ENCODE data around the gene PNPLA3.
"Not testable (repeated sequence)": the region's sequence is repeated elsewhere in the genome, so short reads cannot be mapped to it uniquely, and the experiment has no call there.

Gene PNPLA3

DNA sequence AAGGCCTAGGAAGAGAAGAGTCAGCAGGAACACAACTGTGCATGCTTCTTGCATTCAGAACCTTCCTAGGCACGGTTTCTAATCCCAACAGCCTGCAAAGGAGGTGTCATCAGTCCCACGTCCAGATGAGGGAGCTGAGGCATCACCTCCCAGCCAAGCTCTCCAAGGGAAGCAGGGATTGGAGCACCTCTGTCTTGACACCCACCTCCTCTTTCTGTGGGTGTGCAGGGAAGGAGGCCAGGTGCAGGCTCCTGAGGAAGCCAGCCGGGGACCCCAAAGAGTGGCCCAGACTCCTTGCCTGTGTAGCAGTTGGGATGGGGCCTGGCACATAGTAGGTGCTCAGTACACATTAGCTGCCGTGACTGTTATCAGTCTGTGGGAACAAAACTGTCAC, 33.7 kb upstream of the PNPLA3 start:
- no peak for DNase-seq

DNA sequence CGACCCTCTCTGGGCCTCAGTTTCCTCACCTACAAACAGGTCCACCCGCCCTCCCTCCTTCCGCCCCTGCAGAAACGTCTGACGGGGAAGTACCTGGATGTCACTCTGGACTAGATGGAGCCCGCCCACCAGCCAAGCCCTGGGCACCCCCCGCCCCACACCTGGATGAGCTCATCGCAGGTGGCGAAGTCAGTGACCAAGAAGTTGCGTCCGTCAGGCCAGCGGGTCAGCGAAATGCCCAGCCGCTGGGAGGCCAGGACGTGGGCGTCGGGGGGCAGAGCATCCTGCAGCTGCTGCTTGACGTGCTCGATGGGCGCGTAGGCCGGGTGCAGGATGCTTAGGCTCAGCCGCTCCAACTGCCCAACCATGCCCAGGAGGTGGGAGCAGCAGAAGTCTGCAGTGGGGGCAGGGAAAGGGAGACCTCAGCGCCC, 32.7 kb upstream of the PNPLA3 start:
- DNase-seq = no peak

- no peak for DNase-seq
Measured at GRCh38 chr22:43891360-43892182, 32.0 kb upstream of the PNPLA3 start, which contains the start of gene PNPLA5. TSS of gene PNPLA5 (minus strand) at chr22:43892013. CDS start at chr22:43891880, 133 bp downstream.

- DNase-seq = no peak
Measured at GRCh38 chr22:43892183-43892894, 31.3 kb upstream of the PNPLA3 start.

DNA sequence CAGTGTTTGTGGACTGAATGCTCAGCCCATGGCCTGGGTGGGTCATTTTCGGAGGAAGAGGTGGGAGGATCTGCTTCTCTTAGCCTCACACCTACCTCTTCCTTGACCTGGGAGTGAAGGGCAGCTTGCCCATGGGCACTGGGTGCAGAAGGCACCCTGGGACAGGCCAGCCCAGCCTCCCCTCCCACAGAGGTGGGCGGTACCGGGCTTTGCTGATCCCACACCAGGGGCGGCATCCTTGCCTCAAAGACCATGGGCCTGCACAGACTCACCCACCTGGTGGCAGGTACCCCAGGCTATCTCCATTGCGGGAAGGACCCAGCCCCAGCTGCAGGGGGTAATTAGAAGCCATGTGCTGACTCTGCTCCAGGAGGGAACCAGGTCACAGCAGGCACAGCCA, 30.3 kb upstream of the PNPLA3 start:
- DNase-seq = no peak

DNA sequence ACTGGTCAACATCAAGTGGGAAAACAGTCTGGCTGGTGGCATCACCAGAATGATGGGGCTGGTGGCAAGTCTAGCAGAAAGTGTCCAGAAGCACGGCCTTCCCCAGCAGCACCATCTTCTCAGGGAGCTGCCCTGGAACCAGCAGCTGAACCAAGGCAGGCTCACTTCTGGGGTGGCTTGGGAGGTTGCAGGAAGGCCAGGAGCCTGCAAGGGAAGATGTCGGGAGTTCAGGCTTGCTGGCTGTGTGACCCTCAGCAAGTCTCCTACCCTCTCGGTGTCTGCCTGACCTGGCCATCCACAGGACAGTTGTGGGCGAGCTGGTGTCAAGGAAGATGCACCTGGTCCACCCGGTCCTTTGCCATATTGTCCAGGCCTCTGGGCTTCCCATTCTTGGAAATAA, 29.5 kb upstream of the PNPLA3 start:
- no peak for DNase-seq

- no peak for DNase-seq
Measured at GRCh38 chr22:43895986-43896645, 27.5 kb upstream of the PNPLA3 start.

DNA sequence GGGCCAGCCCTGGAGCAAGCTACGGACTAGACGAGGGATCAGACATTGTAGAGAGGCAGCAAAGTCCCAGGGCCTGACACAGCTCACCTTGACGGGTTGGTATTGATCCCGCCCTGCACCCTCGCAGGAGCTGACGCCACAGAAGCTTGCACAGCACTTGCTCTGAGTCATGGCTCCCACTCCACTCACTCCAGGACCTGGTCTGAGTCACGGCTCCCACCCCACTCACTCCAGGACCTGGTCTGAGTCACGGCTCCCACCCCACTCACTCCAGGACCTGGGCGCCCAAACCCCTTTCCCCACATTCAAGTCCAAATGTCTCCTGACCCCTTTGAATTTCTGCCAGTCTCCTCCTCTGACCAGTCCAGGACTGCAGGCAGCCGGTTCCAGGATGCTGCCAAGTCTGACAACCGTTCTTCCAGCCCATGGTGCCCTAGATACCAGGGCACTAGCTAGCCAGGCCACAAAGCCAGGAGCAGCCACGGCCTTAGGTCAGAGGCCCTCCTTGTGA, 25.8 kb upstream of the PNPLA3 start:
- no peak for DNase-seq

- DNase-seq = no peak
Measured at GRCh38 chr22:43900206-43900605, 23.4 kb upstream of the PNPLA3 start.

GRCh38 chr22:43901976-43902643, 21.5 kb upstream of the PNPLA3 start:
- peak; percentile 87 for DNase-seq

DNA sequence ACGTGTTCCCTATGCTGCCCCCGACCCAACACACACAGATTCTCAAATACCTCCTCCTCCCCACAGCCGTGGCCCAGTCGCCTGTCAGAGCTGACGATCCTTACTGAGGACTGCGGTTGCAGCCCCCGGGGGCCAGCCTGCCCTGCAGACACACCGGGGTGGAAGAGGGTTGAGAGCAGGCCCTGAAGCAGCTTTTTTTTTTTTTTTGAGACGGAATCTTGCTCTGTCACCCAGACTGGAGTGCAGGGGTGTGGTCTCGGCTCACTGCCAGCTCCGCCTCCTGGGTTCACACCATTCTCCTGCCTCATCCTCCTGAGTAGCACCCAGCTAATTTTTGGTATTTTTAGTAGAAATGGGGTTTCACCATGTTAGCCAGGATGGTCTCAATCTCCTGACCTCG, 20.6 kb upstream of the PNPLA3 start:
- DNase-seq = not testable (repeated sequence)

- not testable (repeated sequence) for DNase-seq
Measured at GRCh38 chr22:43904412-43904811, 19.2 kb upstream of the PNPLA3 start.

DNA sequence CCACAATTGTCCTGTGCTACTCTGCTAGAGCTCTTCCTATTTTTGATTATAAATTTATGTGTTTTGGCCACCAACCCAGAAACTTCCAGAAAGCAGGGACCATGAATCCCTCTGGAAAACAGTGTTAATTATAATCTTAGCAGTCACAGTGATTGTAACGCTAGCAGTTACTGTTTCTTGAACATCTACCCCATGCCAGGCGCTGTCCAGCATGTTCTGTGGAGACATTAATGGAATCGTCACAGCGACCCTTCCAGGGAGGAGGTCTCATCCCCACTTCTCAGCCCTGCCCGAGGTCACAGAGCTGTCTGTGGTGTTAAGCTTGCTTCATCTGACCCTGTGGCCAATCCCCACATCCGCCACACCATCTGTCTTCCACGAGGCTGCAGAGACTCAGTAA, 17.9 kb upstream of the PNPLA3 start:
- no peak for DNase-seq

- no peak for DNase-seq
Measured at GRCh38 chr22:43909708-43910107, 13.9 kb upstream of the PNPLA3 start.

DNA sequence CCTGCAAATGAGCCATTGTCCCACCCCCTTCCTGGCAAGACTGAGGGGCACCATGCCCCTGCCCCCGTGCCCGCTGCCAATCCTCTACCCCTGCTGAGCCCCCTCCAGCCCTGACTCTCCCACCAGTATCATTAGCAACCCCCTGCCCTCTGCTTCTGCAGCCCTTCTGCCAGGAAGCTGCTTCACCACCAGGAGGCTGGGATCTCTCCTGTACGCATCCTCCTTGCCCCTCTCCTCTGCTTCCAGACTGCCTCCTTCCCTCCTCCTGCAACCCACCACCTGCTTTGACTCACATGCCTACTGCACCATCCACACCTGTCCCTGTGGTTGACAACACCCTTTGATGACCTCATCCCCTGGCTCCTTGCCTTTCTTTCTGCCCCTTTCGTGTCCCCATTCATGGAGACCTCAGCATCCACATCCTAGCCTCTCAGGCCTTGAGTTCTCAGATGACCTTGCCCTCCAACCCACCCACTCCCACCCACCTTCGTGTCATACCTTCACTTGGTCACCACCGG, 13.4 kb upstream of the PNPLA3 start:
- DNase-seq = no peak

- no peak for DNase-seq
Measured at GRCh38 chr22:43911351-43911750, 12.3 kb upstream of the PNPLA3 start.

GRCh38 chr22:43917521-43917920, 6.1 kb upstream of the PNPLA3 start:
- DNase-seq = no peak

DNA sequence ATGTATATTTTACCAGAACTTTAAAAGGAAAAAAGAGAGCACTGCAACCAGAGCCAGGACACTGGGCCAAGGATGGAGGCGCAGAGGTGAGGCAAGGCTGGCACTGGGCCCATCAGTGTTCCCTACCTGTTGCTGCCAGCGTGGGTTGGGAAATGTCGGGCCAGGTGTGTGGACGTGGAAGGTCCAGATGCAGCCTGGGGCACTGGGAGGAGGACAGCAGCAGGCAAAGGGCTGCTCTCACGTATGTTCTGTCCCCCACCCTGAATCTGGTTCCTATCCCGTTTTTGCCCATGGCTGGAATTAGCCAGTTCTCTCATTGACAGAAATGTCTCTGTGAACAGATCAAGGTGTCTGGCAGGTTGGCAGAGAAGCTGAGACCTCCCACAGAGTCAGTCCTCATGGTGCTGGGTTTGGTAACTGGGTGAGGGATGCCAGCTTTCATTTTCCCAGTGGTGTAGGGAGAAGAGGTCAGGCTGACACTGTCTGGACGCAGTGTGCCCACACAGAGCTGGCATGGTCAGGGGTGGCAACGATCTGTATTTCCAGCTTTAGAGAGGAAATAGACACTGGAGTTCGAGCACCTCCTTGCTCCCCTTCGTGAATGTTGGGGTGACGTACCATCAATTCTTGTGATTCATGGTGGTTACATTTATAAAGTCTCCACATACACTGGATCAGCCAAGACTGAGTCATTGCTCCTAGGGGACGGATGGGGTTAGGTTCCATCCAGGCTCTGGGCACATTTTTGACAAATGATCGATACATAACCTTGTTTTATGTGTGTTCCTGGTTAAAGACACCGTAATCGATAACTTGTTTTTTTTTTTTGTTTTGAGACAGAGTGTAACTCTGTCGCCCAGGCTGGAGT, 4.3 kb upstream of the PNPLA3 start:
- peak; percentile 39 for DNase-seq

- peak; percentile 53 for DNase-seq
Measured at GRCh38 chr22:43921370-43921769, 2.2 kb upstream of the PNPLA3 start.

DNA sequence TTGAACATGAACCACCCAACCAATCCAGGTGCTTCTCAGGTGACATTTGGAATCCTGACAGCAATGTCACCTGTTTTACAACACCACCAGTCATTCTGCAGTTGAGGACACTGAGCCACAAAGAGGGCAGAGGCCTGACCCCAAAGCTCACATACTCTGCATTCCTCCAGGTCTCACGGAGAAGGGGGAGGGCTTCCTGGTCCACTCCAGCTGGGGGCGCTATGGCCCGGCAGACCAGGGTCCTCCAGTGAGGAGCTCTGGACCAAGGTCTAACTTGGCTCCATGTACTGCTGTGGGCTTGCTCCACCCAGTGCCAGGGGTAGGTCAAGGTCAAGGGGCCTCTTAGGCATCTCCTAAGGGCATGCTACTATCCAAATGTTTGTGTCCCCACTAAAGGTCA, 1.5 kb upstream of the PNPLA3 start:
- DNase-seq = no peak

- DNase-seq = peak; percentile 8
Measured at GRCh38 chr22:43923191-43923590, 414 bp upstream of the PNPLA3 start.

DNA sequence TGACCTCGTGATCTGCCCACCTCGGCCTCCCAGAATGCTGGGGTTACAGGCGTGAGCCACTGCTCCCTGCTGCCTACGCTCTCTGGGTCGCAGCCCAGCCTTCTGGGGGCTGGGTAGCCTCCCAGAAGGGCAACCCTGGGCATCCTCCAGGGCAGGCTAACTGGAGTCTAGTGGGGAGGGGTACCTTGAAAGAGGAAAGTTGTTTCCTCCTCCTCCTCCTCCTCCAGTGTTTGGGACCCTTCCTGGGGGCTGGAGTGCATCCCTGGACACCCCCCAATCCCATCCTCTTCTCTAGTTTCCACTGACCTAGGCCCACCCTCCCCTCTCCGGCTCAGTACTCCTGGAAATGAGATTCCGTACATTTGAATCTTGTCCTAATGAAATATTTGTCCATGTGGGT, 1.3 kb downstream of the PNPLA3 start:
- no peak for DNase-seq

Data from fibroblast of skin of right quadriceps (primary cell).